GM23338 (cell line): ENCODE results near the gene HNRNPC. TPM values are rescaled to one million over a fixed set of nuclear protein-coding genes. Genes with fewer than 3 reads are reported as not detected.

Experiments
- ATAC-seq: fragments of 200-7000 bp; cut with Tn5 transposase; 3 replicates; pipeline ENCODE4 v1.9.1; 2020
- DNase-seq: peaks from one replicate; pipeline ENCODE4 v3.0.0-alpha.2; 2015; ENCODE audit warnings: low spot score
- H2AFZ ChIP-seq: fragments of 200-600 bp; sonication (generic); 2 replicates; pipeline ENCODE4 v1.8.0; 2016; ENCODE audit warnings: antibody characterized with exemption, mild to moderate bottlenecking, moderate library complexity
- H3F3A ChIP-seq: fragments of 200-600 bp; sonication (generic); replicated peaks from 2 replicates; pipeline ENCODE4 v1.8.0; 2017; ENCODE audit warnings: antibody characterized with exemption, mixed run types, low read depth
- H3K27ac ChIP-seq: fragments of 200-600 bp; sonication (generic); 2 replicates; pipeline ENCODE4 v1.6.1; 2016; ENCODE audit warnings: low read depth
- H3K27me3 ChIP-seq: fragments of 200-600 bp; sonication (generic); 2 replicates; pipeline ENCODE4 v1.8.0; 2016; ENCODE audit warnings: mild to moderate bottlenecking, mixed run types, moderate library complexity; ENCODE audit not compliant: insufficient read depth
- H3K36me3 ChIP-seq: fragments of 200-600 bp; sonication (generic); 2 replicates; pipeline ENCODE4 v1.8.0; 2016; ENCODE audit warnings: mild to moderate bottlenecking; ENCODE audit not compliant: insufficient read depth
- H3K4me1 ChIP-seq: fragments of 200-600 bp; sonication (generic); 2 replicates; pipeline ENCODE4 v1.8.0; 2016; ENCODE audit warnings: mild to moderate bottlenecking, moderate library complexity; ENCODE audit not compliant: insufficient read depth
- H3K4me2 ChIP-seq: fragments of 200-600 bp; sonication (generic); 2 replicates; pipeline ENCODE4 v1.7.1; 2017; ENCODE audit warnings: mixed run types
- H3K4me3 ChIP-seq: fragments of 200-600 bp; sonication (generic); 2 replicates; pipeline ENCODE4 v1.6.1; 2016; ENCODE audit warnings: mixed run types
- H3K79me2 ChIP-seq: fragments of 200-600 bp; sonication (generic); replicated peaks from 2 replicates; pipeline ENCODE4 v1.8.0; 2017; ENCODE audit warnings: mild to moderate bottlenecking; ENCODE audit not compliant: insufficient read depth
- H3K9me2 ChIP-seq: fragments of 200-600 bp; sonication (generic); 2 replicates; pipeline ENCODE4 v1.8.0; 2017; ENCODE audit not compliant: insufficient read depth
- H4K20me1 ChIP-seq: fragments of 200-600 bp; sonication (generic); replicated peaks from 2 replicates; pipeline ENCODE4 v1.8.0; 2017; ENCODE audit warnings: mild to moderate bottlenecking; ENCODE audit not compliant: insufficient read depth
- H3K27ac Mint-ChIP-seq: 2 replicates; pipeline ENCODE4 v1.8.0; 2020; ENCODE audit warnings: inconsistent platforms, mild to moderate bottlenecking, moderate library complexity, mixed read lengths
- H3K27me3 Mint-ChIP-seq: 3 replicates; pipeline ENCODE4 v1.8.0; 2022; ENCODE audit warnings: low read depth, mild to moderate bottlenecking, moderate library complexity, mixed read lengths, inconsistent platforms; ENCODE audit not compliant: insufficient read depth, poor library complexity
- H3K36me3 Mint-ChIP-seq: 3 replicates; pipeline ENCODE4 v1.8.0; 2021; ENCODE audit warnings: low read depth, mild to moderate bottlenecking, inconsistent platforms, moderate library complexity, mixed read lengths
- H3K4me1 Mint-ChIP-seq: 3 replicates; pipeline ENCODE4 v1.8.0; 2020; ENCODE audit warnings: mild to moderate bottlenecking, inconsistent platforms, mixed read lengths
- H3K4me3 Mint-ChIP-seq: 3 replicates; pipeline ENCODE4 v1.8.0; 2021; ENCODE audit warnings: moderate library complexity, mild to moderate bottlenecking, inconsistent platforms, mixed read lengths
- H3K9me3 Mint-ChIP-seq: 3 replicates; pipeline ENCODE4 v1.8.0; 2020; ENCODE audit warnings: moderate library complexity, mild to moderate bottlenecking, inconsistent platforms, mixed read lengths
- CREB1 ChIP-seq: fragments of 250-450 bp; sonication (Bioruptor Pico); IDR thresholded peaks from 2 replicates; pipeline ENCODE4 v1.5.0; 2020; ENCODE audit warnings: low read depth, mild to moderate bottlenecking, moderate library complexity
- EZH2 ChIP-seq: fragments of 200-600 bp; sonication (generic); IDR thresholded peaks from one replicate; pipeline ENCODE4 v1.8.0; 2017; ENCODE audit warnings: antibody characterized with exemption, mild to moderate bottlenecking, low read depth; ENCODE audit not compliant: unreplicated experiment
- EZH2phosphoT487 ChIP-seq: fragments of 200-600 bp; sonication (generic); IDR thresholded peaks from one replicate; pipeline ENCODE4 v1.8.1; 2018; ENCODE audit warnings: antibody characterized with exemption; ENCODE audit not compliant: unreplicated experiment
- POLR2AphosphoS5 ChIP-seq: IDR thresholded peaks from 2 replicates; pipeline ENCODE4 v1.6.1; 2016; ENCODE audit warnings: antibody characterized with exemption, low read depth
- STAT1 ChIP-seq: IDR thresholded peaks from one replicate; pipeline ENCODE4 v1.6.1; 2016; ENCODE audit warnings: antibody characterized with exemption; ENCODE audit not compliant: unreplicated experiment
- ZNF114 ChIP-seq: fragments of 250-450 bp; sonication (Bioruptor Pico); IDR thresholded peaks from 2 replicates; pipeline ENCODE4 v1.5.0; 2020; ENCODE audit warnings: mild to moderate bottlenecking, moderate library complexity
- polyA plus RNA-seq: library from polyadenylated mRNA; unstranded; fragments of >200 nt; fragmentation: Nextera tagmentation; extraction: Ambion mirVana; gene quantifications from 2 replicates; pipeline ENCODE4 v1.2.1, GENCODE V29; 2016
- total RNA-seq: library from RNA; depleted of rRNA; stranded (reverse); fragments of >200 nt; shearing (Covaris generic); gene quantifications from 2 replicates; pipeline ENCODE4 v1.2.3, GENCODE V29; 2014
- TF ChIP-seq, protein P1 (sequence below): IDR thresholded peaks from one replicate; pipeline ENCODE4 v1.6.1; 2018; ENCODE audit warnings: antibody characterized with exemption; ENCODE audit not compliant: unreplicated experiment
- TF ChIP-seq, protein P2 (sequence below), 2 experiments: fragments of 200-600 bp in 1 of 2; sonication (generic) in 1 of 2; conservative IDR thresholded peaks; 2 replicates each; pipeline versions ENCODE4 v1.5.1 to v1.6.1; 2016 to 2017; ENCODE audit warnings: antibody characterized with exemption in 2 of 2, low read depth in 2 of 2, mild to moderate bottlenecking in 2 of 2, moderate library complexity in 1 of 2
- TF ChIP-seq, protein P3 (sequence below): IDR thresholded peaks from 2 replicates; pipeline ENCODE4 v1.6.1; 2016; ENCODE audit warnings: antibody characterized with exemption

Gene HNRNPC
- total and polyA plus RNA-seq, 2 experiments from 2014 or later = 1,259 to 1,296 TPM

DNA sequence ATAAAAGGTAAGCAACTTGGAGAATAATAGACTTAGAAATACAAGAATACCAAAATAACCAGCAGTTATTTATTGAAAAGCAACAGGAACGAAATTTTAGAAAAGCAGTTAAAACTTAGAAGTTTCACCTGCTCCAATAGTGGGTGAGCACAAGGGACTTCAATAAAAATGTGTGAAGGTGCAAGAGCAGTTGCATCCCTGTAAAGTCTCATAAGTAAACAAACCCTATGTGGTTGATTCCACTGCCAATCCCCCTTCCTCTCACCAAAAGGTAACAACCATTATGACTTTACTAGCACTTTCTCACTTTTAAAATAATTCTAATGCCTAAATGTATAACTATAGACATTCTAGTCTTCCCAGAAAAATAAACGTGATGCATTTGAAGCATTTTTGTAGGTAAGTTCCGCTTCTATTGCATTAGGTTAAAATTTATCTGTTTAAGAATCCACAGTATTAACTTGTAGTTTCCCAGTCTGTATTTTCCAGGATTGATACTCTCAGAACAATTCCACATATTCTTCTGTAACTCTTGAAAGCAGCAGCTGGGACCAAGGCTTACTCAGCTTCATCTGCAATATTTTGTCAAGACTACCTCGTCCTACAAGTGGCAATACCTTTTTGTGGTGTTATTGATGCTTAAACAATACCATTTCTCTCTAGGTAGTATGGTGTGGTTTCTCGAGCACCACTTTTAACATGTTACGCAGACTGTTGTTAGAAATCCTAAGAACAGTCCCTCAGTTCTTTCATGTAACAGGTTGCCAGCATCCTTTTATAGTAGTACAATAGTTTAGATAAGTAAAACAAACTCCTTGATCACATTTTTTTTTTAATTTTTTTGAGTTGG, 32.1 kb downstream of the HNRNPC start:
- 0 out of 2 replicates have a peak, but pooled peaks cover 19% of the 10 kb centered on the region for H3K4me1 ChIP-seq
- no peak overlapping the region for H3K4me3 Mint-ChIP-seq
- ATAC-seq (no peak), DNase-seq (no peak)
- no peaks in the 10 kb centered on the region for H3K27me3 ChIP-seq
- peaks cover 83% of the 10 kb centered on the region for H3K36me3 Mint-ChIP-seq
- H3K36me3 ChIP-seq = peaks cover 59% of the 10 kb centered on the region
- no peak overlapping the region for H3K4me2 ChIP-seq
- H3K4me3 ChIP-seq = no peak overlapping the region
- H3K9me3 Mint-ChIP-seq = no peaks in the 10 kb centered on the region
- TF ChIP-seq EZH2phosphoT487 (no peak), CREB1 (CRISPR knock-in tag) (no peak), POLR2AphosphoS5 (0 out of 2 replicates have a peak, but pooled peaks have one; percentile 6)
- peaks cover 38% of the 10 kb centered on the region for H3F3A ChIP-seq
- H3K9me2 ChIP-seq = no peaks in the 10 kb centered on the region
- no peak overlapping the region for H2AFZ ChIP-seq
- H3K27ac ChIP-seq = peak overlapping the region; percentile 59; the same call in 1 of the 2 replicates
- H3K27me3 Mint-ChIP-seq = peaks cover 20% of the 10 kb centered on the region
- peaks cover 42% of the 10 kb centered on the region for H3K4me1 Mint-ChIP-seq
- H3K27ac Mint-ChIP-seq = no peak overlapping the region
- H3K79me2 ChIP-seq = peaks cover 100% of the 10 kb centered on the region
- H4K20me1 ChIP-seq = peaks cover 95% of the 10 kb centered on the region

DNA sequence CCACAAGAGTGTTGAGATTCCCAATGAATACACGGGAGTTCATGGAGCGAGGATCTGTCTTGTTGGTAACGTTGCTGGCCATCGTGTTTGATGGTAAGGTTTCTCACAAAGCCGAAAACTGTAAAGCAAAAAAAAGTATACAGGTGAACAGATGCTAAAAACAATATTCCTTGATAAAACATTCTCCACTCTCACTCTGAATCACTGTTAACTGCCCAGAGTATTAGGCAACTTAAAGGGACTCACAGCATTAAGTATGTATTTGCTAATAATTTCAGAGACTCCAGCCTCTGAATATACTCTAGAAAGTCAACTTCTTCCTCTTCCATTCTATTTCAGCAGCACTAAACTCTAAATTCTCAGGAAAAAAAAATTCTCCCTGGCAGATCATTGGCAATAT, 35.1 kb downstream of the HNRNPC start:
- no peak overlapping the region for H3K4me2 ChIP-seq
- H3K9me2 ChIP-seq = no peaks in the 10 kb centered on the region
- no peaks in the 10 kb centered on the region; the same call in 2 of the 3 replicates for H3K9me3 Mint-ChIP-seq
- H3K79me2 ChIP-seq = peaks cover 100% of the 10 kb centered on the region
- no peak overlapping the region for H2AFZ ChIP-seq
- TF ChIP-seq EZH2 (no peak), STAT1 (no peak), EZH2phosphoT487 (no peak), CREB1 (CRISPR knock-in tag) (no peak), ZNF114 (CRISPR knock-in tag) (no peak)
- TF ChIP-seq, protein P1, sequence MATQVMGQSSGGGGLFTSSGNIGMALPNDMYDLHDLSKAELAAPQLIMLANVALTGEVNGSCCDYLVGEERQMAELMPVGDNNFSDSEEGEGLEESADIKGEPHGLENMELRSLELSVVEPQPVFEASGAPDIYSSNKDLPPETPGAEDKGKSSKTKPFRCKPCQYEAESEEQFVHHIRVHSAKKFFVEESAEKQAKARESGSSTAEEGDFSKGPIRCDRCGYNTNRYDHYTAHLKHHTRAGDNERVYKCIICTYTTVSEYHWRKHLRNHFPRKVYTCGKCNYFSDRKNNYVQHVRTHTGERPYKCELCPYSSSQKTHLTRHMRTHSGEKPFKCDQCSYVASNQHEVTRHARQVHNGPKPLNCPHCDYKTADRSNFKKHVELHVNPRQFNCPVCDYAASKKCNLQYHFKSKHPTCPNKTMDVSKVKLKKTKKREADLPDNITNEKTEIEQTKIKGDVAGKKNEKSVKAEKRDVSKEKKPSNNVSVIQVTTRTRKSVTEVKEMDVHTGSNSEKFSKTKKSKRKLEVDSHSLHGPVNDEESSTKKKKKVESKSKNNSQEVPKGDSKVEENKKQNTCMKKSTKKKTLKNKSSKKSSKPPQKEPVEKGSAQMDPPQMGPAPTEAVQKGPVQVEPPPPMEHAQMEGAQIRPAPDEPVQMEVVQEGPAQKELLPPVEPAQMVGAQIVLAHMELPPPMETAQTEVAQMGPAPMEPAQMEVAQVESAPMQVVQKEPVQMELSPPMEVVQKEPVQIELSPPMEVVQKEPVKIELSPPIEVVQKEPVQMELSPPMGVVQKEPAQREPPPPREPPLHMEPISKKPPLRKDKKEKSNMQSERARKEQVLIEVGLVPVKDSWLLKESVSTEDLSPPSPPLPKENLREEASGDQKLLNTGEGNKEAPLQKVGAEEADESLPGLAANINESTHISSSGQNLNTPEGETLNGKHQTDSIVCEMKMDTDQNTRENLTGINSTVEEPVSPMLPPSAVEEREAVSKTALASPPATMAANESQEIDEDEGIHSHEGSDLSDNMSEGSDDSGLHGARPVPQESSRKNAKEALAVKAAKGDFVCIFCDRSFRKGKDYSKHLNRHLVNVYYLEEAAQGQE = no peak
- TF ChIP-seq, protein P2, sequence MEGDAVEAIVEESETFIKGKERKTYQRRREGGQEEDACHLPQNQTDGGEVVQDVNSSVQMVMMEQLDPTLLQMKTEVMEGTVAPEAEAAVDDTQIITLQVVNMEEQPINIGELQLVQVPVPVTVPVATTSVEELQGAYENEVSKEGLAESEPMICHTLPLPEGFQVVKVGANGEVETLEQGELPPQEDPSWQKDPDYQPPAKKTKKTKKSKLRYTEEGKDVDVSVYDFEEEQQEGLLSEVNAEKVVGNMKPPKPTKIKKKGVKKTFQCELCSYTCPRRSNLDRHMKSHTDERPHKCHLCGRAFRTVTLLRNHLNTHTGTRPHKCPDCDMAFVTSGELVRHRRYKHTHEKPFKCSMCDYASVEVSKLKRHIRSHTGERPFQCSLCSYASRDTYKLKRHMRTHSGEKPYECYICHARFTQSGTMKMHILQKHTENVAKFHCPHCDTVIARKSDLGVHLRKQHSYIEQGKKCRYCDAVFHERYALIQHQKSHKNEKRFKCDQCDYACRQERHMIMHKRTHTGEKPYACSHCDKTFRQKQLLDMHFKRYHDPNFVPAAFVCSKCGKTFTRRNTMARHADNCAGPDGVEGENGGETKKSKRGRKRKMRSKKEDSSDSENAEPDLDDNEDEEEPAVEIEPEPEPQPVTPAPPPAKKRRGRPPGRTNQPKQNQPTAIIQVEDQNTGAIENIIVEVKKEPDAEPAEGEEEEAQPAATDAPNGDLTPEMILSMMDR (conservative IDR thresholded peaks at IDR 0.05; ENCODE audit: low read depth in 2 of 2) = no peak
- TF ChIP-seq, protein P3, sequence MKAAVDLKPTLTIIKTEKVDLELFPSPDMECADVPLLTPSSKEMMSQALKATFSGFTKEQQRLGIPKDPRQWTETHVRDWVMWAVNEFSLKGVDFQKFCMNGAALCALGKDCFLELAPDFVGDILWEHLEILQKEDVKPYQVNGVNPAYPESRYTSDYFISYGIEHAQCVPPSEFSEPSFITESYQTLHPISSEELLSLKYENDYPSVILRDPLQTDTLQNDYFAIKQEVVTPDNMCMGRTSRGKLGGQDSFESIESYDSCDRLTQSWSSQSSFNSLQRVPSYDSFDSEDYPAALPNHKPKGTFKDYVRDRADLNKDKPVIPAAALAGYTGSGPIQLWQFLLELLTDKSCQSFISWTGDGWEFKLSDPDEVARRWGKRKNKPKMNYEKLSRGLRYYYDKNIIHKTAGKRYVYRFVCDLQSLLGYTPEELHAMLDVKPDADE = no peak
- peaks cover 40% of the 10 kb centered on the region; the same call in 1 of the 2 replicates for H3F3A ChIP-seq
- DNase-seq (no peak), ATAC-seq (no peak)
- H3K27ac ChIP-seq = peak overlapping the region; percentile 42
- 0 out of 2 replicates have a peak, but pooled peaks cover 6% of the 10 kb centered on the region for H3K4me1 ChIP-seq
- H3K27me3 Mint-ChIP-seq = peaks cover 14% of the 10 kb centered on the region
- no peak overlapping the region; the same call in 2 of the 3 replicates for H3K4me3 Mint-ChIP-seq
- H3K36me3 Mint-ChIP-seq = peaks cover 90% of the 10 kb centered on the region
- H3K4me3 ChIP-seq = no peak overlapping the region
- H3K27ac Mint-ChIP-seq = peak overlapping the region; percentile 33; the same call in 1 of the 2 replicates
- H4K20me1 ChIP-seq = peaks cover 96% of the 10 kb centered on the region
- peaks cover 75% of the 10 kb centered on the region for H3K36me3 ChIP-seq
- no peaks in the 10 kb centered on the region for H3K27me3 ChIP-seq
- H3K4me1 Mint-ChIP-seq = peaks cover 45% of the 10 kb centered on the region
